ENCODE measurements around the gene SP6. TPM values are rescaled to one million over a fixed set of nuclear protein-coding genes. Genes with fewer than 3 reads are reported as not detected.

Gene SP6
- total and polyA plus RNA-seq, 5 donors from 2014 or later = 0.17 TPM; not detected in 4

GRCh38 chr17:47841488-47842291 is 9.3 kb downstream of the SP6 start:
- Mint-ChIP-seq H3K27me3 (peaks cover 26% of the 10 kb centered on the region), H3K4me1 (peaks cover 0 to 38% (median 16%) of the 10 kb centered on the region in 4 donors), H3K4me3 (peak overlapping the region; percentile 85 to 97 (median 94)), H3K9me3 (no peaks in the 10 kb centered on the region), H3K36me3 (no peaks in the 10 kb centered on the region), H3K27ac (peak overlapping the region; percentile 47 to 86 (median 52))
- no peak overlapping the region for H3K4me3 ChIP-seq (ENCODE audit: low read depth, low read length)
- peaks cover 20% of the 10 kb centered on the region for H3K27me3 ChIP-seq (ENCODE audit: control insufficient read depth, insufficient read depth, low read length)
- H3K27ac ChIP-seq (ENCODE audit: insufficient read depth, low read length, poor library complexity, severe bottlenecking) = no peak overlapping the region
- H3K36me3 ChIP-seq (ENCODE audit: control insufficient read depth, insufficient read depth, low read length) = peaks cover 4% of the 10 kb centered on the region
- H3K9me3 ChIP-seq (ENCODE audit: control insufficient read depth in 2 of 2, low read length in 2 of 2) = no peaks in the 10 kb centered on the region
- peaks cover 21% of the 10 kb centered on the region for H3K4me1 ChIP-seq (ENCODE audit: control insufficient read depth, insufficient read depth, low read length, poor library complexity, severe bottlenecking)
- ATAC-seq (ENCODE audit: low read depth in 2 of 2) (no peak), DNase-seq (peak in 1 of 3 donors; percentile 45)

- H3K4me3 Mint-ChIP-seq = peak within 1 kb of the TSS; percentile 85 to 97 (median 94)
- peak; percentile 74 to 90 (median 80) for DNase-seq
- Histone ChIP-seq H3K27me3 (ENCODE audit: control insufficient read depth, insufficient read depth, low read length) (peaks cover 16% of the 10 kb centered on the region), H3K36me3 (ENCODE audit: control insufficient read depth, insufficient read depth, low read length) (peaks cover 6% of the 10 kb centered on the region), H3K4me3 (ENCODE audit: low read depth, low read length) (peak within 1 kb of the TSS; percentile 63), H3K27ac (ENCODE audit: insufficient read depth, low read length, poor library complexity, severe bottlenecking) (peak within 1 kb of the TSS; percentile 36), H3K4me1 (ENCODE audit: control insufficient read depth, insufficient read depth, low read length, poor library complexity, severe bottlenecking) (peaks cover 21% of the 10 kb centered on the region), H3K9me3 (ENCODE audit: control insufficient read depth in 2 of 2, low read length in 2 of 2) (no peaks in the 10 kb centered on the region)
- H3K9me3 Mint-ChIP-seq = no peaks in the 10 kb centered on the region
- peaks cover under 1% of the 10 kb centered on the region for H3K36me3 Mint-ChIP-seq
- ATAC-seq (ENCODE audit: low read depth in 2 of 2) = peak; percentile 86 to 88
- H3K27ac Mint-ChIP-seq = peak within 1 kb of the TSS; percentile 47 to 86 (median 66)
- H3K4me1 Mint-ChIP-seq = peaks cover 0 to 41% (median 16%) of the 10 kb centered on the region in 4 donors
- H3K27me3 Mint-ChIP-seq = peaks cover 18% of the 10 kb centered on the region
Measured at GRCh38 chr17:47840742-47841487, 10.0 kb downstream of the SP6 start, which contains the start of gene SCRN2. SCRN2 (minus strand) TSS chr17:47841273; CDS start chr17:47840843, 430 bp downstream.

- H3K4me3 Mint-ChIP-seq = peak overlapping the region; percentile 85 to 97 (median 94)
- no peaks in the 10 kb centered on the region for H3K9me3 ChIP-seq (ENCODE audit: control insufficient read depth in 2 of 2, low read length in 2 of 2)
- no peak overlapping the region for H3K27ac ChIP-seq (ENCODE audit: insufficient read depth, low read length, poor library complexity, severe bottlenecking)
- ATAC-seq (ENCODE audit: low read depth in 2 of 2) = no peak
- no peaks in the 10 kb centered on the region for H3K9me3 Mint-ChIP-seq
- peaks cover 6% of the 10 kb centered on the region for H3K36me3 ChIP-seq (ENCODE audit: control insufficient read depth, insufficient read depth, low read length)
- H3K27me3 ChIP-seq (ENCODE audit: control insufficient read depth, insufficient read depth, low read length) = peaks cover 9% of the 10 kb centered on the region
- DNase-seq = no peak
- peak overlapping the region; percentile 47 to 66 (median 55) for H3K27ac Mint-ChIP-seq
- peaks cover 11% of the 10 kb centered on the region for H3K27me3 Mint-ChIP-seq
- H3K36me3 Mint-ChIP-seq = peaks cover 4% of the 10 kb centered on the region
- H3K4me3 ChIP-seq (ENCODE audit: low read depth, low read length) = peak overlapping the region; percentile 63
- peaks cover 21% of the 10 kb centered on the region for H3K4me1 ChIP-seq (ENCODE audit: control insufficient read depth, insufficient read depth, low read length, poor library complexity, severe bottlenecking)
- peaks cover 0 to 49% (median 19%) of the 10 kb centered on the region in 4 donors for H3K4me1 Mint-ChIP-seq
Measured at GRCh38 chr17:47840001-47840741, 10.8 kb downstream of the SP6 start.

- H3K36me3 Mint-ChIP-seq = peaks cover 4% of the 10 kb centered on the region
- ATAC-seq (ENCODE audit: low read depth in 2 of 2) (no peak), DNase-seq (no peak)
- Histone ChIP-seq H3K9me3 (ENCODE audit: control insufficient read depth in 2 of 2, low read length in 2 of 2) (no peaks in the 10 kb centered on the region), H3K27ac (ENCODE audit: insufficient read depth, low read length, poor library complexity, severe bottlenecking) (no peak overlapping the region), H3K36me3 (ENCODE audit: control insufficient read depth, insufficient read depth, low read length) (peaks cover 6% of the 10 kb centered on the region), H3K4me3 (ENCODE audit: low read depth, low read length) (no peak overlapping the region), H3K4me1 (ENCODE audit: control insufficient read depth, insufficient read depth, low read length, poor library complexity, severe bottlenecking) (peaks cover 30% of the 10 kb centered on the region), H3K27me3 (ENCODE audit: control insufficient read depth, insufficient read depth, low read length) (peaks cover under 1% of the 10 kb centered on the region)
- peak overlapping the region in 2 of 4 donors; percentile 28 to 69 for H3K4me3 Mint-ChIP-seq
- peaks cover under 1% of the 10 kb centered on the region for H3K27me3 Mint-ChIP-seq
- no peak overlapping the region for H3K27ac Mint-ChIP-seq
- H3K9me3 Mint-ChIP-seq = no peaks in the 10 kb centered on the region
- peaks cover 0 to 60% (median 28%) of the 10 kb centered on the region in 4 donors for H3K4me1 Mint-ChIP-seq
Measured at GRCh38 chr17:47839071-47839470, 11.9 kb downstream of the SP6 start.

GRCh38 chr17:47838636-47839035 is 12.3 kb downstream of the SP6 start:
- H3K27me3 Mint-ChIP-seq = no peaks in the 10 kb centered on the region
- peaks cover 0 to 64% (median 31%) of the 10 kb centered on the region in 4 donors for H3K4me1 Mint-ChIP-seq
- no peak overlapping the region for H3K27ac ChIP-seq (ENCODE audit: insufficient read depth, low read length, poor library complexity, severe bottlenecking)
- peaks cover 30% of the 10 kb centered on the region for H3K4me1 ChIP-seq (ENCODE audit: control insufficient read depth, insufficient read depth, low read length, poor library complexity, severe bottlenecking)
- peaks cover 4% of the 10 kb centered on the region for H3K36me3 Mint-ChIP-seq
- no peak for ATAC-seq (ENCODE audit: low read depth in 2 of 2)
- H3K9me3 ChIP-seq (ENCODE audit: control insufficient read depth in 2 of 2, low read length in 2 of 2) = no peaks in the 10 kb centered on the region
- H3K4me3 Mint-ChIP-seq = peak overlapping the region in 1 of 4 donors; percentile 69
- no peak overlapping the region for H3K4me3 ChIP-seq (ENCODE audit: low read depth, low read length)
- no peak for DNase-seq
- H3K36me3 ChIP-seq (ENCODE audit: control insufficient read depth, insufficient read depth, low read length) = peaks cover 6% of the 10 kb centered on the region
- H3K9me3 Mint-ChIP-seq = no peaks in the 10 kb centered on the region
- no peaks in the 10 kb centered on the region for H3K27me3 ChIP-seq (ENCODE audit: control insufficient read depth, insufficient read depth, low read length)
- no peak overlapping the region for H3K27ac Mint-ChIP-seq

- Mint-ChIP-seq H3K27ac (peak overlapping the region in 1 of 3 donors; percentile 69), H3K4me1 (peaks cover 0 to 64% (median 25%) of the 10 kb centered on the region in 4 donors)
Measured at GRCh38 chr17:47837401-47838039, 13.4 kb downstream of the SP6 start.

GRCh38 chr17:47836601-47837000 is 14.4 kb downstream of the SP6 start:
- H3K9me3 ChIP-seq (ENCODE audit: control insufficient read depth in 2 of 2, low read length in 2 of 2) = no peaks in the 10 kb centered on the region
- H3K36me3 ChIP-seq (ENCODE audit: control insufficient read depth, insufficient read depth, low read length) = peaks cover 6% of the 10 kb centered on the region
- Mint-ChIP-seq H3K4me1 (peaks cover 0 to 64% (median 27%) of the 10 kb centered on the region in 4 donors), H3K27ac (no peak overlapping the region), H3K4me3 (peak overlapping the region in 1 of 4 donors; percentile 69), H3K9me3 (no peaks in the 10 kb centered on the region), H3K27me3 (peaks cover 2% of the 10 kb centered on the region), H3K36me3 (peaks cover 4% of the 10 kb centered on the region)
- no peak overlapping the region for H3K27ac ChIP-seq (ENCODE audit: insufficient read depth, low read length, poor library complexity, severe bottlenecking)
- peaks cover 30% of the 10 kb centered on the region for H3K4me1 ChIP-seq (ENCODE audit: control insufficient read depth, insufficient read depth, low read length, poor library complexity, severe bottlenecking)
- H3K27me3 ChIP-seq (ENCODE audit: control insufficient read depth, insufficient read depth, low read length) = no peaks in the 10 kb centered on the region
- ATAC-seq (ENCODE audit: low read depth in 2 of 2) = no peak
- DNase-seq = no peak
- H3K4me3 ChIP-seq (ENCODE audit: low read depth, low read length) = no peak overlapping the region

More at GRCh38 chr17:47837401-47838039, 13.4 kb downstream of the SP6 start:
- peak overlapping the region in 1 of 4 donors; percentile 69 for H3K4me3 Mint-ChIP-seq
- no peaks in the 10 kb centered on the region for H3K9me3 Mint-ChIP-seq
- Histone ChIP-seq H3K27me3 (ENCODE audit: control insufficient read depth, insufficient read depth, low read length) (no peaks in the 10 kb centered on the region), H3K4me1 (ENCODE audit: control insufficient read depth, insufficient read depth, low read length, poor library complexity, severe bottlenecking) (peaks cover 30% of the 10 kb centered on the region), H3K9me3 (ENCODE audit: control insufficient read depth in 2 of 2, low read length in 2 of 2) (no peaks in the 10 kb centered on the region), H3K36me3 (ENCODE audit: control insufficient read depth, insufficient read depth, low read length) (peaks cover 6% of the 10 kb centered on the region), H3K4me3 (ENCODE audit: low read depth, low read length) (no peak overlapping the region), H3K27ac (ENCODE audit: insufficient read depth, low read length, poor library complexity, severe bottlenecking) (no peak overlapping the region)
- DNase-seq = no peak
- no peaks in the 10 kb centered on the region for H3K27me3 Mint-ChIP-seq
- no peak for ATAC-seq (ENCODE audit: low read depth in 2 of 2)
- peaks cover 4% of the 10 kb centered on the region for H3K36me3 Mint-ChIP-seq

Data from CD4-positive, CD25-positive, alpha-beta regulatory T cell (primary cell).